Coronary artery (tissue), 2 donors: ENCODE measurements around the gene SNED1.

Source experiments
- DNase-seq: peaks from one replicate; pipeline ENCODE4 v3.0.0-alpha.2; 2017; ENCODE audit warnings: low spot score
- H3K27ac ChIP-seq, 2 donors: fragments of 200-600 bp; sonication (generic); one replicate each; pipeline ENCODE4 v1.5.1; 2016 to 2019
- H3K4me3 ChIP-seq: fragments of 200-600 bp; sonication (generic); 2 replicates; pipeline ENCODE4 v1.5.1; 2016; ENCODE audit warnings: mild to moderate bottlenecking, moderate library complexity
- TF ChIP-seq, protein P1 (sequence below): fragments of 200-600 bp; sonication (generic); IDR thresholded peaks from one replicate; pipeline ENCODE4 v1.5.1; 2019; ENCODE audit warnings: antibody characterized with exemption

Gene SNED1

DNA sequence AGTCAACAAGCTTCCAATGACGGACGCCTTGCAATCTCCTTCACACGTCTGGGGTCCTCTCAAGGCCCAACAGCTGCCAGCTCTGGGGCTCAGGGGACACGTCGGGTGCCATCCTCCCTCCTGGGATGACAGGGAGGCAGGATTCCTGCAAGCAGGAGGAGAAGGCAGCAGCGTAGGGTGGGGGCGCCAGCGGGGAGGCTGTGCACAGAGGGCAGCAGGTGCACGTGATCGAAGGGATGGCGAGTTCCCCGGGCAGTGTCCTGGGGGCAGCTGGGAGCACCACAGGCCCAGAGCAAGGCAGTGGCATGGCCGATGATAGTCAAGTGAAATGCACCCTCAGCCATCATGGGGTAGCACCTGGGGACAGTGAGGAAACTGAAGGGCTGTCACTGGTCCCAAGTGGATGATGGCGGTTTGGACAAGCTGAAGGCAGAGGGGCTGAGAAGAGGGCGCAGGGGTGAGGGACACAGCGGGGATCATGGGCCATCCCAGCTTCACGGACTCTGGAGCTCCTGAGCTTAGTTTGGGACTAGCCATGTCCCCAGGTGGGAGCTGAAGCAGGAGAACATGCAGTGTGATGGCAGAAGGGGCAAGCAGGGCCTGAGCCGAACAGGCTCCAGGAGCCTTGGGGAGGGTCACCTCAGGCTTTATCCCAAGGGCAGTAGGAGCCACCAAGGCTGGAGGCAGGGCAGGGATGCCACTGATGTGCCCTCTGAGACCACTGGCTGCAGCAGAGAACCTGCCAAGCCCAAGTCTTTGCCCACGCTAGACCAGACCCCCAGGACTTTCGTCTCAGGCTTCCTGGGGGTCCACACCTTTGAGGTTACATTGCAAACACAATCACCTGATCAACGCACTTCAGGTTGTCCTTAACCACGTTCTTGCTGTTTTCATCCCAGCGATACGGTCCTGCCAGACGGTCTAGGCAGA, 16.3 kb upstream of the SNED1 start:
- DNase-seq = no peak
- TF ChIP-seq, protein P1, sequence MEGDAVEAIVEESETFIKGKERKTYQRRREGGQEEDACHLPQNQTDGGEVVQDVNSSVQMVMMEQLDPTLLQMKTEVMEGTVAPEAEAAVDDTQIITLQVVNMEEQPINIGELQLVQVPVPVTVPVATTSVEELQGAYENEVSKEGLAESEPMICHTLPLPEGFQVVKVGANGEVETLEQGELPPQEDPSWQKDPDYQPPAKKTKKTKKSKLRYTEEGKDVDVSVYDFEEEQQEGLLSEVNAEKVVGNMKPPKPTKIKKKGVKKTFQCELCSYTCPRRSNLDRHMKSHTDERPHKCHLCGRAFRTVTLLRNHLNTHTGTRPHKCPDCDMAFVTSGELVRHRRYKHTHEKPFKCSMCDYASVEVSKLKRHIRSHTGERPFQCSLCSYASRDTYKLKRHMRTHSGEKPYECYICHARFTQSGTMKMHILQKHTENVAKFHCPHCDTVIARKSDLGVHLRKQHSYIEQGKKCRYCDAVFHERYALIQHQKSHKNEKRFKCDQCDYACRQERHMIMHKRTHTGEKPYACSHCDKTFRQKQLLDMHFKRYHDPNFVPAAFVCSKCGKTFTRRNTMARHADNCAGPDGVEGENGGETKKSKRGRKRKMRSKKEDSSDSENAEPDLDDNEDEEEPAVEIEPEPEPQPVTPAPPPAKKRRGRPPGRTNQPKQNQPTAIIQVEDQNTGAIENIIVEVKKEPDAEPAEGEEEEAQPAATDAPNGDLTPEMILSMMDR = no peak
- Histone ChIP-seq H3K27ac (no peak overlapping the region), H3K4me3 (no peak overlapping the region)

DNA sequence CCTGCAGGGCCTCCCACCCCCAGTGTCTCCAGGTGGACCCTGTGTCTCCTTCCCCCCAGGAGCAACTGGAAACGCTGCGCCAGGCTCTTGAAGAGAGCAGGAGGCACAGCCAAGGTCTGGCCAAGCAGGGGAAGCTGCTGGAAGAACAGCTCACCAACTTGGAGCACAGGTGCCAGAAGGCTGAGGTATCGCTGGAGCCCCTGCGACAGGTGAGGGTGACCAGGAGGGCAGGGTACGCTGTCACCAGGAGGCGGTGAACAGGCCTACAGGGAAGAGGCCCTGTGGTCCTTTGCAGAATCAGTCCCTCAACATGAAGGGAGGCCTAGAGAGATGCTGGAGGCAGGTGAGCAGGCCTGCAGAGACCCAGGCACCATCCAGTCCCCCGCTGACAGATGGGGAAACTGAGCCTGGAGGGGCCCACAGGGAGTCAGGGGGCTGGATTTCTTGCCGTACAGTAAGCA, 15.6 kb upstream of the SNED1 start:
- H3K4me3 ChIP-seq = no peak overlapping the region
- TF ChIP-seq, protein P1 = no peak
- DNase-seq = no peak
- H3K27ac ChIP-seq = no peak overlapping the region

DNA sequence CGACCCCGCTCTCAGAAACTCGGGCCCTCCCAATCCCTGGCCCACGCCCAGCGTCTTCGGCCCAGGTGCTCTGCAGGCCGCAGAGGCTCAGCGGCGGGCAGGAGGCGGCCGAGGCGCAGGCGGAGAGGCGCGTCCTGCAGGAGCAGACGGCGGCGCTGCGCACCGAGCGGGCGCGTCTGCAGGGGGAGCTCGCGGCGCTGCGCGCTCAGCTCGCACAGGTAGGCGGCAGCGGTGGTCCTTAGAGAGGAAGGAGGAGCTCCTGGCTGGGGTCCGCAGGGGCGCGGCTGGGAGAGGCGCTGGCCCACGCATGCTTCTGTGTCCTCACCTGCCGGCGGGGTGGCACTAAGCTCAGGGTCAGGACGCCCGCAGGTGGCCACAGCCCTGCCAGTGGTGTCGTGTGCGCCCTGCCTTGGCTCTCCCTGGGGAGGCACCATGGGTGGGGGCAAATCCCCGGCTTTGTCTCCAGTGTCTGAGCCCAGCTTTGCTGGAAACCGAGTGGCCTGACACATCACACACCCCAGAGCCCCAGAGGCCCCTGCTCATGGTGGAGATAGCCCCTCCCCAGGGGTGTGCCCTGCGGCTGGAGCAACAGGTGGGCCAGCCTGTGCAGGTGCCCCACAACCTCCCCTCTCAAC, 14.9 kb upstream of the SNED1 start:
- TF ChIP-seq, protein P1 = no peak
- Histone ChIP-seq H3K27ac (no peak overlapping the region), H3K4me3 (no peak overlapping the region)
- DNase-seq = no peak

DNA sequence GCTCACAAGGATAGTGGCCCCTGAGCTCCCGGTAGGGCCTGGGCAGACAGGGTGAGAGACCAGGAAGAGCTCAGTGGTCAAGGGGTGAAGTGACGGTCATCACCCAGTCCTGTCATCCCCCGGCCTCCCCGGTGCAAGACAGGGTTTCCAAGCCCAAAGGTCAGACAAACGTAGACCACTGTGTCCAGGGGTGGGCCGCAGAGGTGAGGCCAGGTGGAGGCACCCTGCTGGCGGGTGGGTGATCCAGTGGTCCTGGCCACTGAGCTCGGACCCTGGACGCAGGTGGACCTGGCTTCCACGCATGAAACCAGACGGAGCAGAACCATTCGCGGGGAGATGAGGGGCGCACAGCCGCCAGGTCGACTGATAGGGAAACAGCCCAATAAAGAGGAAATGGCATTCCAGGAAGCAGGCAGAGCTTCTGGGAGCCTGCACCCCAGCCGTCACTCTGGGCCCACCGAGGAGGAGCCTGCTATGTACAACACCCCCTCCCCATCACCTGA, 14.4 kb upstream of the SNED1 start:
- H3K4me3 ChIP-seq = no peak overlapping the region
- no peak for DNase-seq
- H3K27ac ChIP-seq = no peak overlapping the region
- TF ChIP-seq, protein P1 = no peak

DNA sequence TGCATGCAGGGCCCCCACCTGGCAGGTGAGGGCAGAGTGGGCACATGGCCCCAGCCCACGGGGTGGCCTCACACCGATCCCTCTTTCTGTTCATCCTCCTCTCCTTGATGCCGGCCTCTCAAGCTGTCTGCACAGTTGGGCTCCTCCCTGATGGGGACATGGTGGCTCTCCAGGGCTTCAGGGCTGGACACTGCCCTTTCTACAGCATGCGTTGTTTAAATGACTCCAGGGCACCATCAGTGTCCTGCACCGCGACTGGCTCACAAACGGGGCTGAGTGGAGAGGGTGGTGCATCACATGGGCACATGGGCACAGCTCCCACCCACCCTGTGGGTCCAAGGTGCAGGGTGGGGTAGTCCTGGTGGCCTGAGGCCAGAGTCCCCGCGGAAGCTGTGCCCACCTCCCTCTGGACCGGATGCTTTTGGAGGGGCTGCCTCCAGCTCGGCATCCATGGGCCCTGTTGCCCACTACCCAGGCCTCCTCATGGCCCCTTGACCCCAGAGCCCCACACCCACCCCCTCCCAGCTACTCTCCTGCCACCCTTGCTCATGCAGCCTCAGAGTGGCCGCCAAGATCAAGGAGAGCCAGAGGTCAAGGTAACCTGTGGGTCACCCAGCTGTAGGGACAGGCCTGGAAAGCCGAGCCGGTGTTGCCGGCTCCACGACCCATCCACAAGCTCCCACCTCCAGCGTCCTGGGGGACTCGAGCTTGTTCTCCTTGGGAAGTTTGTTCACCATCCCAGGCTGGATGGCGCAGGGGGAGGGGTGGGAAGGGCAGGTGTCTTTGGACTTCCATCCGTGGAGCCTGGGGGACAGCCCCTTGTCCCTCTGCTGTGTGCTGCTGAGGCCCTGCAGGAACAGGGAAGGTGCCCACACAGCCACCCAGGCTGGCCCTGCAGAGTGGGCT, 12.3 kb upstream of the SNED1 start:
- no peak for DNase-seq

More for the DNA sequence above, 12.3 kb upstream of the SNED1 start:
- TF ChIP-seq, protein P1 = no peak
- Histone ChIP-seq H3K4me3 (no peak overlapping the region), H3K27ac (peak overlapping the region in 1 of 2 donors; percentile 51)
